ENCODE results near the gene TGIF1. TPM values are rescaled to one million over a fixed set of nuclear protein-coding genes. Genes with fewer than 3 reads are reported as not detected.

TGIF1 gene
- total and polyA plus RNA-seq, 9 of the 15 experiments (the other 6 are each of a cell fraction or from before 2014, with no cell fraction given), result 16.1 to 77.7 (median 44.6) TPM

- TF ChIP-seq NR2C1 (IDR thresholded peaks at IDR 0.05) (no peak), NR2C1 (tag; IDR thresholded peaks at IDR 0.05) (no peak), RUNX1 (IDR thresholded peaks at IDR 0.05; ENCODE audit: low read depth) (no peak), ZBTB1 (CRISPR knock-in tag; IDR thresholded peaks at IDR 0.05; ENCODE audit: borderline replicate concordance, low read depth) (peak; percentile 51; the same call in 1 of the 2 replicates), ZNF780A (CRISPR knock-in tag; IDR thresholded peaks at IDR 0.05) (no peak), BCL6 (CRISPR knock-in tag; IDR thresholded peaks at IDR 0.05) (no peak), TSC22D4 (tag; IDR thresholded peaks at IDR 0.05) (no peak), ZC3H4 (CRISPR knock-in tag; IDR thresholded peaks at IDR 0.05; ENCODE audit: borderline replicate concordance) (no peak), TFE3 (CRISPR knock-in tag; IDR thresholded peaks at IDR 0.05) (no peak), JUNB (CRISPR knock-in tag; conservative IDR thresholded peaks at IDR 0.05) (no peak), HNRNPLL (IDR thresholded peaks at IDR 0.05; ENCODE audit: low read depth, low read length, poor library complexity, severe bottlenecking) (no peak), KDM4B (IDR thresholded peaks at IDR 0.05; ENCODE audit: borderline replicate concordance in 2 of 2, low read depth in 1 of 2) (no peak), SMARCC2 (IDR thresholded peaks at IDR 0.05; ENCODE audit: low read depth) (no peak), MCM3 (IDR thresholded peaks at IDR 0.05) (no peak), CGGBP1 (CRISPR knock-in tag; IDR thresholded peaks at IDR 0.05) (no peak), HNRNPH1 (optimal IDR thresholded peaks at IDR 0.05; ENCODE audit: low read depth, low read length) (no peak), ZNF274 (IDR thresholded peaks at IDR 0.05; ENCODE audit: borderline replicate concordance, low read depth, low read length) (no peak), CEBPG (CRISPR knock-in tag; IDR thresholded peaks at IDR 0.05) (no peak), CEBPG (tag; conservative IDR thresholded peaks at IDR 0.05 in 1 of 2, IDR thresholded peaks at IDR 0.05 in 1 of 2) (no peak), LARP7 (IDR thresholded peaks at IDR 0.05) (no peak), ZBED1 (IDR thresholded peaks at IDR 0.05) (no peak; the same call in 1 of the 2 replicates), HNRNPK (IDR thresholded peaks at IDR 0.05; ENCODE audit: low read depth, low read length, poor library complexity, severe bottlenecking) (no peak), E4F1 (CRISPR knock-in tag; IDR thresholded peaks at IDR 0.05; ENCODE audit: borderline replicate concordance) (no peak; the same call in 1 of the 2 replicates), HDAC2 (IDR thresholded peaks at IDR 0.05) (no peak), NR3C1 (CRISPR knock-in tag; IDR thresholded peaks at IDR 0.05) (no peak), SIN3B (IDR thresholded peaks at IDR 0.05; ENCODE audit: low read depth) (no peak)
Measured at GRCh38 chr18:3451183-3451988, 1.4 kb downstream of the TGIF1 start (continued).

Data from K562 (cell line).